Caco-2 (cell line): Measurements from ENCODE around the gene CACNA1B. TPM values are rescaled to one million over a fixed set of nuclear protein-coding genes. Genes with fewer than 3 reads are reported as not detected.

Source experiments
- BruUV-seq: library from RNA; stranded (reverse); fragments of 400-500 nt; replicated peaks from 2 replicates; lab custom pipeline; 2021; lab: Mats Ljungman, UMichigan
- CTCF ChIA-PET: fragments of 300-600 bp; sonication (Branson Sonifier 250); formaldehyde crosslinking; loops from one replicate; lab custom pipeline; 2022; ENCODE audit warnings: antibody characterized with exemption; lab: Charles Lee
- POLR2A ChIA-PET: fragments of 300-600 bp; sonication (Branson Sonifier 250); formaldehyde crosslinking; loops from one replicate; lab custom pipeline; 2022; ENCODE audit warnings: antibody characterized with exemption; lab: Charles Lee
- DNase-seq, 2 experiments: peaks; one replicate each; pipeline versions ENCODE4 v3.0.0 to v3.0.0-alpha.2; 2020 to 2022
- H3K27me3 ChIP-seq: replicated peaks from 2 replicates; pipeline ENCODE4 v1.6.0; 2011; ENCODE audit warnings: low read length; ENCODE audit not compliant: control insufficient read depth, insufficient read depth
- H3K36me3 ChIP-seq: 2 replicates; pipeline ENCODE4 v1.5.1; 2011; ENCODE audit warnings: low read length; ENCODE audit not compliant: control insufficient read depth, insufficient read depth
- H3K4me1 ChIP-seq: fragments of 250-450 bp; sonication (Bioruptor Pico); 2 replicates; pipeline ENCODE4 v1.5.1; 2020; ENCODE audit warnings: mild to moderate bottlenecking
- H3K4me3 ChIP-seq: 2 replicates; pipeline ENCODE4 v1.5.1; 2011; ENCODE audit warnings: low read depth, mild to moderate bottlenecking, control low read depth, low read length
- H3K9me3 ChIP-seq: fragments of 250-450 bp; sonication (Bioruptor Pico); 2 replicates; pipeline ENCODE4 v1.5.1; 2020; ENCODE audit warnings: mild to moderate bottlenecking, moderate library complexity
- H3K27ac Mint-ChIP-seq: one replicate; pipeline ENCODE4 v1.8.0; 2022; ENCODE audit warnings: mixed read lengths; ENCODE audit not compliant: unreplicated experiment
- H3K27me3 Mint-ChIP-seq: one replicate; pipeline ENCODE4 v1.8.0; 2022; ENCODE audit warnings: mixed read lengths; ENCODE audit not compliant: insufficient read depth, unreplicated experiment
- H3K36me3 Mint-ChIP-seq: one replicate; pipeline ENCODE4 v1.8.0; 2022; ENCODE audit warnings: mild to moderate bottlenecking, mixed read lengths; ENCODE audit not compliant: insufficient read depth, unreplicated experiment
- H3K4me1 Mint-ChIP-seq: one replicate; pipeline ENCODE4 v1.8.0; 2022; ENCODE audit warnings: low read depth, mixed read lengths; ENCODE audit not compliant: unreplicated experiment
- H3K4me3 Mint-ChIP-seq: one replicate; pipeline ENCODE4 v1.8.0; 2022; ENCODE audit warnings: mild to moderate bottlenecking, moderate library complexity, mixed read lengths; ENCODE audit not compliant: unreplicated experiment
- H3K9me3 Mint-ChIP-seq: one replicate; pipeline ENCODE4 v1.8.0; 2022; ENCODE audit warnings: mixed read lengths; ENCODE audit not compliant: unreplicated experiment
- CTCF ChIP-seq, 2 experiments: fragments of 200-600 bp in 1 of 2; IDR thresholded peaks; 1 replicate in 1 of 2; 2 replicates in 1 of 2; pipeline versions ENCODE4 v1.5.1 to v1.8.0; 2011 to 2022; ENCODE audit warnings: antibody characterized with exemption in 1 of 2, control low read depth in 1 of 2, inconsistent platforms in 1 of 2, low read depth in 1 of 2, low read length in 1 of 2, mild to moderate bottlenecking in 1 of 2, moderate library complexity in 1 of 2; ENCODE audit not compliant: insufficient read depth in 1 of 2, severe bottlenecking in 1 of 2, unreplicated experiment in 1 of 2
- intact Hi-C: fragments of 100-400 bp; cut with micrococcal nuclease; formaldehyde crosslinking; loops from one replicate; pipeline ENCODE4 v1.10.0; 2022; ENCODE audit not compliant: unreplicated experiment
- total RNA-seq: library from RNA; stranded (reverse); gene quantifications from 2 replicates; pipeline ENCODE4 v1.2.3, GENCODE V29; 2022

CACNA1B gene
- total RNA-seq, 1 experiment from 2014 or later = 0.11 TPM

- H3K9me3 Mint-ChIP-seq = no peaks in the 10 kb centered on the region
- H3K27ac Mint-ChIP-seq = no peak overlapping the region
- Histone ChIP-seq H3K4me3 (no peak overlapping the region), H3K27me3 (no peaks in the 10 kb centered on the region), H3K36me3 (no peaks in the 10 kb centered on the region), H3K9me3 (no peaks in the 10 kb centered on the region), H3K4me1 (no peaks in the 10 kb centered on the region)
- ChIA-PET POLR2A (no interaction called here), CTCF (no interaction called here)
- H3K4me3 Mint-ChIP-seq = no peak overlapping the region
- no peaks in the 10 kb centered on the region for H3K36me3 Mint-ChIP-seq
- TF ChIP-seq CTCF (IDR thresholded peaks at IDR 0.05; ENCODE audit: insufficient read depth in 1 of 2, low read depth in 1 of 2, low read length in 1 of 2, severe bottlenecking in 1 of 2, unreplicated experiment in 1 of 2) = no peak
- H3K27me3 Mint-ChIP-seq = peaks cover 29% of the 10 kb centered on the region
- no TSS peak for BruUV-seq
- DNase-seq = no peak
- intact Hi-C loops = no loop called here
- no peaks in the 10 kb centered on the region for H3K4me1 Mint-ChIP-seq
These were observed 22.2 kb downstream of the CACNA1B start for GRCh38 chr9:137899551-137900360.

GRCh38 chr9:137900584-137901310, 23.2 kb downstream of the CACNA1B start:
- H3K9me3 ChIP-seq = no peaks in the 10 kb centered on the region
- H3K4me3 ChIP-seq = no peak overlapping the region
- Mint-ChIP-seq H3K27ac (no peak overlapping the region), H3K9me3 (no peaks in the 10 kb centered on the region), H3K27me3 (peaks cover 24% of the 10 kb centered on the region), H3K4me1 (no peaks in the 10 kb centered on the region), H3K36me3 (no peaks in the 10 kb centered on the region), H3K4me3 (no peak overlapping the region)
- no peaks in the 10 kb centered on the region for H3K36me3 ChIP-seq
- 0 out of 2 replicates have a peak, but pooled peaks cover 3% of the 10 kb centered on the region for H3K4me1 ChIP-seq
- ChIA-PET POLR2A (no interaction called here), CTCF (no interaction called here)
- no TSS peak for BruUV-seq
- DNase-seq = no peak
- no peak for TF ChIP-seq CTCF (IDR thresholded peaks at IDR 0.05; ENCODE audit: insufficient read depth in 1 of 2, low read depth in 1 of 2, low read length in 1 of 2, severe bottlenecking in 1 of 2, unreplicated experiment in 1 of 2)
- intact Hi-C loops = no loop called here
- no peaks in the 10 kb centered on the region for H3K27me3 ChIP-seq

- H3K27me3 ChIP-seq = no peaks in the 10 kb centered on the region
- no peaks in the 10 kb centered on the region for H3K4me1 Mint-ChIP-seq
- DNase-seq = no peak
- ChIA-PET CTCF (no interaction called here), POLR2A (interaction anchor here (0.5 kb wide), 1 partner anchor 51 kb away, joined by 3 read pairs; no protein-coding TSS in a partner anchor)
- no peaks in the 10 kb centered on the region for H3K9me3 ChIP-seq
- BruUV-seq = no TSS peak
- no peak overlapping the region for H3K4me3 ChIP-seq
- intact Hi-C loops = no loop called here
- H3K36me3 Mint-ChIP-seq = no peaks in the 10 kb centered on the region
- peaks cover 15% of the 10 kb centered on the region for H3K27me3 Mint-ChIP-seq
- H3K4me3 Mint-ChIP-seq = no peak overlapping the region
- H3K36me3 ChIP-seq = no peaks in the 10 kb centered on the region
- 0 out of 2 replicates have a peak, but pooled peaks cover 3% of the 10 kb centered on the region for H3K4me1 ChIP-seq
- no peak overlapping the region for H3K27ac Mint-ChIP-seq
- no peak for TF ChIP-seq CTCF (IDR thresholded peaks at IDR 0.05; ENCODE audit: insufficient read depth in 1 of 2, low read depth in 1 of 2, low read length in 1 of 2, severe bottlenecking in 1 of 2, unreplicated experiment in 1 of 2)
- no peaks in the 10 kb centered on the region for H3K9me3 Mint-ChIP-seq
These were observed 25.1 kb downstream of the CACNA1B start for GRCh38 chr9:137902646-137903045.
